ENCODE results near the gene PI4KB.

Gene PI4KB

DNA sequence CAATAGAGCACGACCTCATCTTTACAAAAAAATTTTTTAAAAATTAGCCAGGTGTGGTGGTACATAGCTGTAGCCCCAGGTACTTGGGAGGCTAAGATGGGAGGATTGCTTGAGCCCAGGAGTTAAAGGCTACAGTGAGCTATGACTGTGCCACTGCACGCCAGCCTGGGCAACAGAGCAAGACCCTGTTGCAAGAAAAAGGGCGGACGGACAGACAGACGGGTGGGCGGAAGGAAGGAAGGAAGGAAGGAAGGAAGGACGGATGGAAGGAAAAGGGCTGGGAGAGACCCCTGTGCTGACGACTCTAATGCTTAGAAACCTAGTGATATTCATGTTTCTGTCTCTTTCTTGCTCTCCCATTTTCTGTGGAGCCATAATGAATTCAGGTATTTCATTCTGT lies 14.4 kb downstream of the PI4KB start:
- no peak overlapping the region for H2AFZ ChIP-seq
- no peaks in the 10 kb centered on the region for H3K9me3 ChIP-seq (ENCODE audit: control insufficient read depth, low read length)
- H3K27me3 ChIP-seq (ENCODE audit: control insufficient read depth, insufficient read depth, low read length) = no peaks in the 10 kb centered on the region
- no peaks in the 10 kb centered on the region for H3K4me1 ChIP-seq
- no peak overlapping the region for H3K9ac ChIP-seq
- H3K79me2 ChIP-seq = peaks cover 2% of the 10 kb centered on the region
- no peak overlapping the region for H3K4me3 ChIP-seq (ENCODE audit: low read depth, low read length)
- H3K4me2 ChIP-seq (ENCODE audit: low read length) = no peak overlapping the region
- no peak overlapping the region for H3K27ac ChIP-seq
- H3K36me3 ChIP-seq (ENCODE audit: control insufficient read depth, insufficient read depth, low read length) = no peaks in the 10 kb centered on the region
- TF ChIP-seq, protein P1, sequence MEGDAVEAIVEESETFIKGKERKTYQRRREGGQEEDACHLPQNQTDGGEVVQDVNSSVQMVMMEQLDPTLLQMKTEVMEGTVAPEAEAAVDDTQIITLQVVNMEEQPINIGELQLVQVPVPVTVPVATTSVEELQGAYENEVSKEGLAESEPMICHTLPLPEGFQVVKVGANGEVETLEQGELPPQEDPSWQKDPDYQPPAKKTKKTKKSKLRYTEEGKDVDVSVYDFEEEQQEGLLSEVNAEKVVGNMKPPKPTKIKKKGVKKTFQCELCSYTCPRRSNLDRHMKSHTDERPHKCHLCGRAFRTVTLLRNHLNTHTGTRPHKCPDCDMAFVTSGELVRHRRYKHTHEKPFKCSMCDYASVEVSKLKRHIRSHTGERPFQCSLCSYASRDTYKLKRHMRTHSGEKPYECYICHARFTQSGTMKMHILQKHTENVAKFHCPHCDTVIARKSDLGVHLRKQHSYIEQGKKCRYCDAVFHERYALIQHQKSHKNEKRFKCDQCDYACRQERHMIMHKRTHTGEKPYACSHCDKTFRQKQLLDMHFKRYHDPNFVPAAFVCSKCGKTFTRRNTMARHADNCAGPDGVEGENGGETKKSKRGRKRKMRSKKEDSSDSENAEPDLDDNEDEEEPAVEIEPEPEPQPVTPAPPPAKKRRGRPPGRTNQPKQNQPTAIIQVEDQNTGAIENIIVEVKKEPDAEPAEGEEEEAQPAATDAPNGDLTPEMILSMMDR (IDR thresholded peaks at IDR 0.05) = no peak

DNA sequence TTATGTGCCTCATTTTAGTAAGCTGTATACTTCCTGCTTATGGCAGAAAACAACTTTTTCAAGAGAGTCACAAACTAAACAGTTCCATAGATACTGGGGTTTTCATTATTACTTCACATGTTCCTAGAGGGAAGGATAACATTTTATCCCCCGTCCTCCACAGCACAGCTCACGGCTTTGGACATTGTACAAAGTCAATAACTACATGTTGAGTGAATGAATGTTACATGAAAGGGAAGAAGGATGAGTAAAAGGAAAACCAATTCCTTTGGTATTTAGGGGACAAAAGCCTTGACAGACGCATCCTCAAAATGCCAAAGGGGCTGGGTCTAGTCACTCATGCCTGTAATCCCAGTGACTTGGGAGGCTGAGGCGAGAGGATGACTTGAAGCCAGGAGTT lies 14.8 kb downstream of the PI4KB start:
- peaks cover 2% of the 10 kb centered on the region for H3K79me2 ChIP-seq
- no peaks in the 10 kb centered on the region for H3K36me3 ChIP-seq (ENCODE audit: control insufficient read depth, insufficient read depth, low read length)
- H3K9ac ChIP-seq = no peak overlapping the region
- H3K4me2 ChIP-seq (ENCODE audit: low read length) = no peak overlapping the region
- H2AFZ ChIP-seq = no peak overlapping the region
- TF ChIP-seq, protein P1 (IDR thresholded peaks at IDR 0.05) = no peak
- H3K27ac ChIP-seq = no peak overlapping the region
- H3K9me3 ChIP-seq (ENCODE audit: control insufficient read depth, low read length) = no peaks in the 10 kb centered on the region
- H3K4me1 ChIP-seq = no peaks in the 10 kb centered on the region
- no peak overlapping the region for H3K4me3 ChIP-seq (ENCODE audit: low read depth, low read length)
- no peaks in the 10 kb centered on the region for H3K27me3 ChIP-seq (ENCODE audit: control insufficient read depth, insufficient read depth, low read length)

DNA sequence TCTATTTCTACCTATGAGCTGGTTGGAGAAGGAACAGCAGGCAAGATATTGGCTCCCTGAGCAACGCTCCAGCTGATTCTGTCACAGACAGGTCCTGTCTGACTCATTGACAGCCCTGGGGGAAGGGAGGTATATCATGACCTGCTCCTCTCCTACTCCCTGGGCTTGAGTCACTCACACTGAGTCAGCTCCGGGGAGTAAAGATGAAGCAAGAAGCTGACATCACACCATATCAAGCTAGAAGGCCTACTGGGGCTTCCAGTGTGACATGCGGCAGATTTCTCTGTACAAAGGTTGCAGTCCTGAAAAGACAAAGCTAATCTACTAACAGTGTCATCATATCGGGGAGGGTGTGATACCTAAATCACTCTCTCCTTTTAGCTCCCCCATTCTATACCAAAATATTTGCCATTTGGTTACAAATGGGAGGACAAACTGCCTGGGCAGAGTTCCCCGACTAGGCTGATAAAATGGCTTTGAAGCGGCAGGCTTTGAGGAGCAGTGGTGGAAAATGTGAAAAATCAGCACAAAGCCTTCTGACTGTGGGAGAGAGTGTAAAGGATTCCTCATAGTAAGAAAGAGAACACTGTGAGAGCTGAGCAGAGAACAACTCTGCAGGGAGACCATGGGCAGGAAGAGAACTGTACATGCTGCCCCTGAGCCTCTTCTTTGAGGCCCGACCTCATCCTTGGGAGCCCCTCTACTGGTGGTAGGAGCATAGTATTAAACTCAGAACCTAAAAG lies 15.5 kb downstream of the PI4KB start:
- Histone ChIP-seq H3K9ac (no peak overlapping the region), H3K4me2 (ENCODE audit: low read length) (no peak overlapping the region), H3K36me3 (ENCODE audit: control insufficient read depth, insufficient read depth, low read length) (no peaks in the 10 kb centered on the region), H3K4me3 (ENCODE audit: low read depth, low read length) (no peak overlapping the region), H3K27me3 (ENCODE audit: control insufficient read depth, insufficient read depth, low read length) (no peaks in the 10 kb centered on the region), H3K79me2 (peaks cover 2% of the 10 kb centered on the region), H3K9me3 (ENCODE audit: control insufficient read depth, low read length) (no peaks in the 10 kb centered on the region), H3K4me1 (no peaks in the 10 kb centered on the region), H3K27ac (peak overlapping the region; percentile 47), H2AFZ (no peak overlapping the region)
- TF ChIP-seq, protein P1 (IDR thresholded peaks at IDR 0.05) = no peak

DNA sequence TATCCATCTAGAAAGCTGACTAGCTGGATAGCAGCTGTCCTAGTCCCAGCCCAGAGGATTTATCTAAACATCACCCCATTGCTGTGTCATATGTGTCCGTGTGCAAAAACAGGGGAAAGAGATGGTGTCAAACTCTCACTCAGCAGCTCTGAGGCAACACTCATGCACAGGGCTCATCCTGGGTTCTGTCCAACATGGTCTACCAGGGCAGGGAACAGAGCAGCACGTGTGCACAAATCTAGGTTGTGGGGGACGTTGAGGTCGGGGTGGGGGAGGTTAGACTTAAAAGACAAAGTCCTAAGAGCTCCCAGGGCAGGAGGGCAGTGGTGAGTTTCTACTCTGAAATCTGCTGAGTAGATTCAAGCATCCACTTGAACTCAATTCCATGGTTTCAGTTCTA lies 16.2 kb downstream of the PI4KB start:
- Histone ChIP-seq H3K79me2 (peaks cover under 1% of the 10 kb centered on the region), H2AFZ (no peak overlapping the region), H3K27me3 (ENCODE audit: control insufficient read depth, insufficient read depth, low read length) (no peaks in the 10 kb centered on the region), H3K4me2 (ENCODE audit: low read length) (no peak overlapping the region), H3K9ac (no peak overlapping the region), H3K27ac (no peak overlapping the region), H3K9me3 (ENCODE audit: control insufficient read depth, low read length) (no peaks in the 10 kb centered on the region), H3K4me1 (no peaks in the 10 kb centered on the region), H3K4me3 (ENCODE audit: low read depth, low read length) (no peak overlapping the region), H3K36me3 (ENCODE audit: control insufficient read depth, insufficient read depth, low read length) (no peaks in the 10 kb centered on the region)
- TF ChIP-seq, protein P1 (IDR thresholded peaks at IDR 0.05) = no peak

DNA sequence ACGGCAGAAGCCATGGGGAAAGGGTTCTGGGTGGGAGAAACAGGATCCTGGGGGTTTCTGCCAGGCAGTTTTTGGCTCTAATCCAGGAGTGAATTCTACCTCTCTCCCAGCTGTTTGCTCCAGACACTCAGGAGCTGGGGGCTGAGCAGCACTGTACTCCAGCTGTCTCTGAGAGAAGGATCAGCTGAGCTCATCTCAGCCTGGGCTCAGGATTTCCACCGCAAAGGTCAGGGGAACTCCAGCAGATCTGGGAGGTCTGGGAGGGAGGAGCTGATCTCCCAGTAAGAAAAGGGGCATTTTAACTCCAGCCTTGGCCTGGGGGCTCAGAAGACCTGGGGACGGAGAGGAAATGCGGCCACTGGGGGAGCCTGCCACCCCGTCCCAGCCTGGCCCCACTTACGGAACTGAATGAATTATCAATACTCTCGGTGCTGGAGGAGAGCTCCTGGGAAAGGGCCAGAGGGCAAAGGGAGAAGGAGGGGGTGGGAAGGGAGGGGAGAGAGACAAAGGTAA lies 17.3 kb downstream of the PI4KB start:
- Histone ChIP-seq H3K36me3 (ENCODE audit: control insufficient read depth, insufficient read depth, low read length) (no peaks in the 10 kb centered on the region), H3K4me2 (ENCODE audit: low read length) (no peak overlapping the region), H3K4me3 (ENCODE audit: low read depth, low read length) (no peak overlapping the region), H3K79me2 (no peaks in the 10 kb centered on the region), H3K9me3 (ENCODE audit: control insufficient read depth, low read length) (no peaks in the 10 kb centered on the region), H3K9ac (no peak overlapping the region), H3K27me3 (ENCODE audit: control insufficient read depth, insufficient read depth, low read length) (no peaks in the 10 kb centered on the region), H2AFZ (no peak overlapping the region), H3K4me1 (no peaks in the 10 kb centered on the region), H3K27ac (no peak overlapping the region)
- TF ChIP-seq, protein P1 (IDR thresholded peaks at IDR 0.05) = no peak

All from parathyroid adenoma (tissue), 2 donors.